SK-N-SH (cell line): ENCODE measurements around the gene PLXNA4. TPM values are rescaled to one million over a fixed set of nuclear protein-coding genes. Genes with fewer than 3 reads are reported as not detected.

ENCODE experiments used
- CTCF ChIA-PET: fragments of 300-600, 350-600 bp; formaldehyde crosslinking; extraction: SDS; loops from one replicate; lab custom pipeline; 2021; lab: Yijun Ruan, JAX
- POLR2A ChIA-PET: fragments of 350-600 bp; sonication (Branson Sonifier 250); formaldehyde crosslinking; extraction: SDS; loops from one replicate; lab custom pipeline; 2020; ENCODE audit warnings: antibody characterized with exemption, inconsistent platforms; lab: Yijun Ruan, JAX
- DNase-seq: peaks from one replicate; pipeline ENCODE4 v3.0.0; 2012
- H2AFZ ChIP-seq: fragments of 200-600 bp; sonication (generic); 2 replicates; pipeline ENCODE4 v1.8.1; 2016; ENCODE audit warnings: antibody characterized with exemption, mild to moderate bottlenecking, low read depth
- H3F3A ChIP-seq: fragments of 200-600 bp; sonication (generic); replicated peaks from 2 replicates; pipeline ENCODE3; 2016; ENCODE audit warnings: antibody characterized with exemption, mild to moderate bottlenecking; ENCODE audit not compliant: insufficient read depth
- H3K27ac ChIP-seq, 2 experiments: fragments of 200-500 bp in 1 of 2; fragments of 200-600 bp in 1 of 2; sonication (Bioruptor generic) in 1 of 2; sonication (generic), shearing (Covaris generic) in 1 of 2; 2 replicates each; pipeline versions ENCODE4 v1.5.1 to v1.6.1; 2014 to 2016; ENCODE audit warnings: low read depth in 2 of 2, inconsistent platforms in 1 of 2, low read length in 1 of 2, mild to moderate bottlenecking in 1 of 2, mixed read lengths in 1 of 2
- H3K27me3 ChIP-seq: fragments of 200-600 bp; sonication (generic), shearing (Covaris generic); 2 replicates; pipeline ENCODE4 v1.6.1; 2016; ENCODE audit warnings: mixed run types; ENCODE audit not compliant: insufficient read depth
- H3K36me3 ChIP-seq, 2 experiments: fragments of 200-500 bp in 1 of 2; fragments of 200-600 bp in 1 of 2; sonication (Bioruptor generic) in 1 of 2; sonication (generic) in 1 of 2; replicated peaks in 1 of 2; 2 replicates each; pipeline versions ENCODE3 to v1.5.1; 2014 to 2016; ENCODE audit warnings: low read length in 1 of 2, mild to moderate bottlenecking in 1 of 2; ENCODE audit not compliant: insufficient read depth in 2 of 2, control insufficient read depth in 1 of 2
- H3K4me1 ChIP-seq, 2 experiments: fragments of 200-500 bp in 1 of 2; fragments of 200-600 bp in 1 of 2; sonication (Bioruptor generic) in 1 of 2; sonication (generic), shearing (Covaris generic) in 1 of 2; 2 replicates each; pipeline versions ENCODE4 v1.5.1 to v1.6.1; 2014 to 2016; ENCODE audit warnings: low read depth in 1 of 2, low read length in 1 of 2, mixed run types in 1 of 2; ENCODE audit not compliant: insufficient read depth in 2 of 2, control insufficient read depth in 1 of 2
- H3K4me2 ChIP-seq: fragments of 200-600 bp; sonication (generic), shearing (Covaris generic); 2 replicates; pipeline ENCODE4 v1.6.1; 2017; ENCODE audit warnings: mixed run types
- H3K4me3 ChIP-seq, 2 experiments: fragments of 200-500 bp in 1 of 2; fragments of 200-600 bp in 1 of 2; sonication (Bioruptor generic) in 1 of 2; sonication (generic), shearing (Covaris generic) in 1 of 2; 2 replicates each; pipeline versions ENCODE4 v1.5.1 to v1.8.1; 2014 to 2016; ENCODE audit warnings: low read depth in 2 of 2, inconsistent platforms in 1 of 2, low read length in 1 of 2, mild to moderate bottlenecking in 1 of 2, mixed read lengths in 1 of 2, moderate library complexity in 1 of 2
- H3K79me2 ChIP-seq: fragments of 200-600 bp; sonication (generic); 2 replicates; pipeline ENCODE4 v1.8.1; 2017; ENCODE audit warnings: mild to moderate bottlenecking; ENCODE audit not compliant: insufficient read depth
- H3K9ac ChIP-seq: fragments of 200-600 bp; sonication (generic); 2 replicates; pipeline ENCODE4 v1.6.1; 2017; ENCODE audit warnings: mixed run types
- H3K9me2 ChIP-seq: fragments of 200-600 bp; sonication (generic); 2 replicates; pipeline ENCODE4 v1.6.1; 2017; ENCODE audit warnings: mixed run types
- H3K9me3 ChIP-seq: fragments of 200-600 bp; sonication (generic); 2 replicates; pipeline ENCODE4 v1.6.1; 2017; ENCODE audit warnings: mixed run types, mild to moderate bottlenecking, moderate library complexity
- H4K20me1 ChIP-seq: fragments of 200-600 bp; sonication (generic); 2 replicates; pipeline ENCODE4 v1.6.1; 2017; ENCODE audit warnings: mild to moderate bottlenecking, mixed run types; ENCODE audit not compliant: insufficient read depth
- CTCF ChIP-seq: fragments of 200-600 bp; sonication (generic); IDR thresholded peaks from 2 replicates; pipeline ENCODE4 v1.6.1; 2017; ENCODE audit warnings: antibody characterized with exemption, mild to moderate bottlenecking, moderate library complexity
- ELF1 ChIP-seq: IDR thresholded peaks from 2 replicates; pipeline ENCODE4 v1.4.0; 2012
- EP300 ChIP-seq, 2 experiments: IDR thresholded peaks; 2 replicates each; pipeline versions ENCODE4 v1.4.0 to v1.6.1; 2012; ENCODE audit warnings: borderline replicate concordance in 1 of 2, low read depth in 1 of 2, low read length in 1 of 2
- EZH2phosphoT487 ChIP-seq: fragments of 200-600 bp; sonication (generic); IDR thresholded peaks from 2 replicates; pipeline ENCODE4 v1.6.1; 2017; ENCODE audit warnings: low read depth, mixed run types, mild to moderate bottlenecking, antibody characterized with exemption, moderate library complexity, borderline replicate concordance
- FOSL2 ChIP-seq: IDR thresholded peaks from 2 replicates; pipeline ENCODE4 v1.4.0; 2012; ENCODE audit warnings: low read depth, mild to moderate bottlenecking, moderate library complexity, borderline replicate concordance
- FOXJ3 ChIP-seq: sonication (generic); formaldehyde crosslinking; IDR thresholded peaks from 2 replicates; pipeline ENCODE4 v1.5.1; 2020; ENCODE audit warnings: mild to moderate bottlenecking, missing genetic modification reagents
- FOXM1 ChIP-seq: IDR thresholded peaks from 2 replicates; pipeline ENCODE4 v1.4.0; 2012; ENCODE audit warnings: low read depth, mild to moderate bottlenecking
- GABPA ChIP-seq: IDR thresholded peaks from 2 replicates; pipeline ENCODE4 v1.4.0; 2012; ENCODE audit warnings: low read depth, mild to moderate bottlenecking
- JUND ChIP-seq: IDR thresholded peaks from 2 replicates; pipeline ENCODE4 v1.4.0; 2012
- MAX ChIP-seq: IDR thresholded peaks from 2 replicates; pipeline ENCODE4 v1.4.0; 2012; ENCODE audit warnings: low read depth
- MXI1 ChIP-seq: IDR thresholded peaks from 2 replicates; pipeline ENCODE4 v1.6.1; 2012; ENCODE audit warnings: mild to moderate bottlenecking, low read depth, low read length, improper control_type of control experiment
- NFIC ChIP-seq: IDR thresholded peaks from 2 replicates; pipeline ENCODE4 v1.4.0; 2012; ENCODE audit warnings: borderline replicate concordance
- NRF1 ChIP-seq: IDR thresholded peaks from 2 replicates; pipeline ENCODE4 v1.6.1; 2012; ENCODE audit warnings: low read depth, mild to moderate bottlenecking, low read length
- PBX3 ChIP-seq: IDR thresholded peaks from 2 replicates; pipeline ENCODE4; 2012
- POLR2AphosphoS5 ChIP-seq: IDR thresholded peaks from 2 replicates; pipeline ENCODE4 v1.6.1; 2012; ENCODE audit warnings: low read depth, low read length
- RAD21 ChIP-seq: IDR thresholded peaks from 2 replicates; pipeline ENCODE4 v1.6.1; 2012; ENCODE audit warnings: mild to moderate bottlenecking, low read length
- RCOR1 ChIP-seq: fragments of 150-350 bp; IDR thresholded peaks from 2 replicates; pipeline ENCODE4 v1.6.1; 2017; ENCODE audit warnings: antibody characterized with exemption, low read length
- RXRA ChIP-seq: IDR thresholded peaks from 2 replicates; pipeline ENCODE4 v1.4.0; 2012; ENCODE audit warnings: low read depth, mild to moderate bottlenecking, borderline replicate concordance
- SIN3A ChIP-seq: IDR thresholded peaks from 2 replicates; pipeline ENCODE4 v1.6.1; 2012; ENCODE audit warnings: low read depth, mild to moderate bottlenecking, low read length, moderate library complexity, borderline replicate concordance
- TCF12 ChIP-seq: IDR thresholded peaks from 2 replicates; pipeline ENCODE4 v1.4.0; 2012
- USF2 ChIP-seq: fragments of 150-350 bp; IDR thresholded peaks from 2 replicates; pipeline ENCODE4 v1.6.1; 2017; ENCODE audit warnings: antibody characterized with exemption, low read length, low read depth, borderline replicate concordance
- ZBTB33 ChIP-seq: IDR thresholded peaks from 2 replicates; pipeline ENCODE4 v1.4.0; 2012; ENCODE audit warnings: low read depth, borderline replicate concordance
- WGBS: methylation state at CpG from one replicate; pipeline ENCODE4 v1.1.6; 2017; ENCODE audit warnings: low lambda C conversion rate; 5-methylcytosine and 5-hydroxymethylcytosine counted together
- polyA plus RNA-seq, 3 experiments: library from polyadenylated mRNA; depleted of rRNA; stranded (reverse); fragments of >200 nt; gene quantifications; 2 replicates each; pipeline ENCODE4 v1.2.3, GENCODE V29; 2012
- TF ChIP-seq, protein P1 (sequence below): IDR thresholded peaks from 2 replicates; pipeline ENCODE4 v1.6.1; 2012; ENCODE audit warnings: mild to moderate bottlenecking, low read depth, low read length, moderate library complexity
- TF ChIP-seq, protein P2 (sequence below): IDR thresholded peaks from 2 replicates; pipeline ENCODE4 v1.4.0; 2012; ENCODE audit warnings: low read depth, borderline replicate concordance

PLXNA4 gene
- polyA plus RNA-seq, 1 of the 3 experiments (the other 2 are of a cell fraction) = 2.4 TPM

GRCh38 chr7:132456418-132456817 lies 119.9 kb downstream of the PLXNA4 start:
- CTCF ChIA-PET = interaction anchor here (0.6 to 2.2 kb wide), 10 partner anchors 8 to 140 kb away, joined by 3 to 7 read pairs (median 4); no protein-coding TSS in a partner anchor
- Histone ChIP-seq H3K27ac (peak overlapping the region in 1 of 2 experiments; percentile 56; a peak in 2 of 4 replicates), H3K9me2 (no peaks in the 10 kb centered on the region), H3K4me3 (no peak overlapping the region), H3K36me3 (no peaks in the 10 kb centered on the region), H3K4me2 (no peak overlapping the region), H2AFZ (no peak overlapping the region), H3K9ac (no peak overlapping the region), H3K9me3 (no peaks in the 10 kb centered on the region), H3K79me2 (no peaks in the 10 kb centered on the region), H3K27me3 (no peaks in the 10 kb centered on the region), H3F3A (no peaks in the 10 kb centered on the region), H3K4me1 (peaks cover 0 to 33% of the 10 kb centered on the region in 2 experiments; a peak in 2 of 4 replicates), H4K20me1 (no peaks in the 10 kb centered on the region)
- POLR2A ChIA-PET = interaction anchor here (1.4 kb wide), 1 partner anchor 20 kb away, joined by 3 read pairs; no protein-coding TSS in a partner anchor
- WGBS = 55% methylated on average over 7 of the region's 7 CpGs
- DNase-seq = peak; percentile 82
- TF ChIP-seq EP300 (IDR thresholded peaks at IDR 0.05; ENCODE audit: borderline replicate concordance in 1 of 2, low read depth in 1 of 2, low read length in 1 of 2) (peak in 1 of 2 experiments; percentile 94; a peak in 2 of 4 replicates), RCOR1 (peak; percentile 92), ZBTB33 (no peak), GABPA (no peak), NFIC (no peak), MXI1 (peak; percentile 55), ELF1 (no peak), MAX (no peak), CTCF (no peak), PBX3 (no peak), FOXM1 (no peak), RXRA (no peak), EZH2phosphoT487 (no peak), FOSL2 (no peak), POLR2AphosphoS5 (no peak), USF2 (no peak), JUND (no peak), NRF1 (no peak), FOXJ3 (CRISPR knock-in tag) (peak; percentile 79), SIN3A (no peak), RAD21 (peak; percentile 49), TCF12 (no peak; the same call in 1 of the 2 replicates)
- TF ChIP-seq, protein P1, sequence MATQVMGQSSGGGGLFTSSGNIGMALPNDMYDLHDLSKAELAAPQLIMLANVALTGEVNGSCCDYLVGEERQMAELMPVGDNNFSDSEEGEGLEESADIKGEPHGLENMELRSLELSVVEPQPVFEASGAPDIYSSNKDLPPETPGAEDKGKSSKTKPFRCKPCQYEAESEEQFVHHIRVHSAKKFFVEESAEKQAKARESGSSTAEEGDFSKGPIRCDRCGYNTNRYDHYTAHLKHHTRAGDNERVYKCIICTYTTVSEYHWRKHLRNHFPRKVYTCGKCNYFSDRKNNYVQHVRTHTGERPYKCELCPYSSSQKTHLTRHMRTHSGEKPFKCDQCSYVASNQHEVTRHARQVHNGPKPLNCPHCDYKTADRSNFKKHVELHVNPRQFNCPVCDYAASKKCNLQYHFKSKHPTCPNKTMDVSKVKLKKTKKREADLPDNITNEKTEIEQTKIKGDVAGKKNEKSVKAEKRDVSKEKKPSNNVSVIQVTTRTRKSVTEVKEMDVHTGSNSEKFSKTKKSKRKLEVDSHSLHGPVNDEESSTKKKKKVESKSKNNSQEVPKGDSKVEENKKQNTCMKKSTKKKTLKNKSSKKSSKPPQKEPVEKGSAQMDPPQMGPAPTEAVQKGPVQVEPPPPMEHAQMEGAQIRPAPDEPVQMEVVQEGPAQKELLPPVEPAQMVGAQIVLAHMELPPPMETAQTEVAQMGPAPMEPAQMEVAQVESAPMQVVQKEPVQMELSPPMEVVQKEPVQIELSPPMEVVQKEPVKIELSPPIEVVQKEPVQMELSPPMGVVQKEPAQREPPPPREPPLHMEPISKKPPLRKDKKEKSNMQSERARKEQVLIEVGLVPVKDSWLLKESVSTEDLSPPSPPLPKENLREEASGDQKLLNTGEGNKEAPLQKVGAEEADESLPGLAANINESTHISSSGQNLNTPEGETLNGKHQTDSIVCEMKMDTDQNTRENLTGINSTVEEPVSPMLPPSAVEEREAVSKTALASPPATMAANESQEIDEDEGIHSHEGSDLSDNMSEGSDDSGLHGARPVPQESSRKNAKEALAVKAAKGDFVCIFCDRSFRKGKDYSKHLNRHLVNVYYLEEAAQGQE = no peak
- TF ChIP-seq, protein P2, sequence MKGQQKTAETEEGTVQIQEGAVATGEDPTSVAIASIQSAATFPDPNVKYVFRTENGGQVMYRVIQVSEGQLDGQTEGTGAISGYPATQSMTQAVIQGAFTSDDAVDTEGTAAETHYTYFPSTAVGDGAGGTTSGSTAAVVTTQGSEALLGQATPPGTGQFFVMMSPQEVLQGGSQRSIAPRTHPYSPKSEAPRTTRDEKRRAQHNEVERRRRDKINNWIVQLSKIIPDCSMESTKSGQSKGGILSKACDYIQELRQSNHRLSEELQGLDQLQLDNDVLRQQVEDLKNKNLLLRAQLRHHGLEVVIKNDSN = no peak
